T-helper 2 cell treated with Interferon-gamma antibody and Interleukin-4, amounts not matched to agents 100 ng/mL and 5 ng/mL, for 36 hours (primary cell): ENCODE results near the gene ZNF688. TPM values are rescaled to one million over a fixed set of nuclear protein-coding genes. Genes with fewer than 3 reads are reported as not detected.
"Not testable (repeated sequence)": the region's sequence is repeated elsewhere in the genome, so short reads cannot be mapped to it uniquely, and the experiment has no call there.

ENCODE experiments used
- intact Hi-C: fragments of 100-400 bp; cut with micrococcal nuclease; formaldehyde crosslinking; loops from one replicate; pipeline ENCODE4 v1.15.1; 2023
- total RNA-seq: library from RNA; stranded (reverse); gene quantifications from 2 replicates; pipeline ENCODE4 v1.2.3, GENCODE V29; 2022

ZNF688 gene
- total RNA-seq, 1 donor from 2014 or later = 13.9 TPM

GRCh38 chr16:30557957-30558788, 13.3 kb downstream of the ZNF688 start, which contains the start of gene ZNF764:
ZNF764 (minus strand) TSS chr16:30558374; CDS start chr16:30558182, 192 bp downstream.
- intact Hi-C loops = loop anchor here (1.0 to 2.0 kb wide), 7 partner anchors 14 to 136 kb away; partner anchors contain the start of genes FBRS, PRR14, ZNF768 and ZNF785

GRCh38 chr16:30557707-30557956, 13.9 kb downstream of the ZNF688 start:
- intact Hi-C loops = no loop called here

- intact Hi-C loops = no loop called here
Observed at GRCh38 chr16:30556125-30556473, 15.4 kb downstream of the ZNF688 start.

- intact Hi-C loops = no loop called here
Observed at GRCh38 chr16:30555315-30556124, 16.0 kb downstream of the ZNF688 start.

- intact Hi-C loops = no loop called here
Observed at GRCh38 chr16:30554557-30555314, 16.8 kb downstream of the ZNF688 start.

GRCh38 chr16:30553393-30553899, 18.1 kb downstream of the ZNF688 start:
- intact Hi-C loops = no loop called here

- intact Hi-C loops = no loop called here
Observed at GRCh38 chr16:30552956-30553355, 18.6 kb downstream of the ZNF688 start.

GRCh38 chr16:30551781-30552180, 19.7 kb downstream of the ZNF688 start:
- intact Hi-C loops = loop anchor here (1.0 to 2.0 kb wide), 2 partner anchors 16 to 33 kb away; partner anchors contain the start of gene ZNF785

- intact Hi-C loops = no loop called here
Observed at GRCh38 chr16:30548416-30549253, 22.9 kb downstream of the ZNF688 start.

- intact Hi-C loops = no loop called here
Observed at GRCh38 chr16:30546115-30546514, 25.4 kb downstream of the ZNF688 start.

GRCh38 chr16:30543067-30543466, 28.4 kb downstream of the ZNF688 start:
- intact Hi-C loops = no loop called here

GRCh38 chr16:30541502-30542329, 29.8 kb downstream of the ZNF688 start:
- intact Hi-C loops = no loop called here

GRCh38 chr16:30540916-30541464, 30.5 kb downstream of the ZNF688 start:
- intact Hi-C loops = not testable (repeated sequence)

GRCh38 chr16:30539986-30540526, 31.5 kb downstream of the ZNF688 start:
- intact Hi-C loops = not testable (repeated sequence)

- intact Hi-C loops = no loop called here
Observed at GRCh38 chr16:30539000-30539964, 32.2 kb downstream of the ZNF688 start.

- intact Hi-C loops = not testable (repeated sequence)
Observed at GRCh38 chr16:30536391-30537024, 35.0 kb downstream of the ZNF688 start.

- intact Hi-C loops = loop anchor here (1.0 to 2.0 kb wide), 8 partner anchors 8 to 157 kb away; partner anchors contain the start of genes DCTPP1, ZNF764 and ZNF785
Observed at GRCh38 chr16:30535777-30536190, 35.7 kb downstream of the ZNF688 start.
